ENCODE data around the gene PLCD1.
"Not testable (repeated sequence)": the region's sequence is repeated elsewhere in the genome, so short reads cannot be mapped to it uniquely, and the experiment has no call there.

- TF ChIP-seq, protein P1, sequence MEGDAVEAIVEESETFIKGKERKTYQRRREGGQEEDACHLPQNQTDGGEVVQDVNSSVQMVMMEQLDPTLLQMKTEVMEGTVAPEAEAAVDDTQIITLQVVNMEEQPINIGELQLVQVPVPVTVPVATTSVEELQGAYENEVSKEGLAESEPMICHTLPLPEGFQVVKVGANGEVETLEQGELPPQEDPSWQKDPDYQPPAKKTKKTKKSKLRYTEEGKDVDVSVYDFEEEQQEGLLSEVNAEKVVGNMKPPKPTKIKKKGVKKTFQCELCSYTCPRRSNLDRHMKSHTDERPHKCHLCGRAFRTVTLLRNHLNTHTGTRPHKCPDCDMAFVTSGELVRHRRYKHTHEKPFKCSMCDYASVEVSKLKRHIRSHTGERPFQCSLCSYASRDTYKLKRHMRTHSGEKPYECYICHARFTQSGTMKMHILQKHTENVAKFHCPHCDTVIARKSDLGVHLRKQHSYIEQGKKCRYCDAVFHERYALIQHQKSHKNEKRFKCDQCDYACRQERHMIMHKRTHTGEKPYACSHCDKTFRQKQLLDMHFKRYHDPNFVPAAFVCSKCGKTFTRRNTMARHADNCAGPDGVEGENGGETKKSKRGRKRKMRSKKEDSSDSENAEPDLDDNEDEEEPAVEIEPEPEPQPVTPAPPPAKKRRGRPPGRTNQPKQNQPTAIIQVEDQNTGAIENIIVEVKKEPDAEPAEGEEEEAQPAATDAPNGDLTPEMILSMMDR (conservative IDR thresholded peaks at IDR 0.05) = not testable (repeated sequence)
- TF ChIP-seq ZFX (IDR thresholded peaks at IDR 0.05) = not testable (repeated sequence)
These were observed 35.0 kb upstream of the PLCD1 start for GRCh38 chr3:38064453-38064852.
